HepG2 (cell line): ENCODE measurements around the gene AGBL1.

Source experiments
- EP300 ChIP-seq, 3 experiments: sonication (generic) in 1 of 3; formaldehyde crosslinking in 1 of 3; IDR thresholded peaks; 2 replicates each; pipeline versions ENCODE4 v1.5.1 to v1.6.1; 2011 to 2020; ENCODE audit warnings: low read depth in 2 of 3, low read length in 2 of 3, borderline replicate concordance in 1 of 3, improper control_type of control experiment in 1 of 3, mild to moderate bottlenecking in 1 of 3, missing genetic modification reagents in 1 of 3, moderate library complexity in 1 of 3
- HNRNPL ChIP-seq: fragments of 200-400 bp; formaldehyde crosslinking; IDR thresholded peaks from 2 replicates; pipeline ENCODE4 v1.6.1; 2017; ENCODE audit warnings: mild to moderate bottlenecking, low read depth, low read length
- KAT7 ChIP-seq: IDR thresholded peaks from 2 replicates; pipeline ENCODE4 v1.6.1; 2018; ENCODE audit warnings: borderline replicate concordance, missing compliant biosample characterization
- POLR2A ChIP-seq, 2 experiments: IDR thresholded peaks; 2 replicates each; pipeline ENCODE4 v1.6.1; 2011; ENCODE audit warnings: low read depth in 2 of 2, low read length in 2 of 2, mild to moderate bottlenecking in 1 of 2, moderate library complexity in 1 of 2; ENCODE audit not compliant: insufficient read depth in 1 of 2
- REST ChIP-seq, 2 experiments: IDR thresholded peaks; 2 replicates each; pipeline ENCODE4 v1.6.1; 2011 to 2012; ENCODE audit warnings: low read length in 2 of 2, borderline replicate concordance in 1 of 2, low read depth in 1 of 2, mild to moderate bottlenecking in 1 of 2, moderate library complexity in 1 of 2
- STAG1 ChIP-seq: sonication (generic); formaldehyde crosslinking; IDR thresholded peaks from 2 replicates; pipeline ENCODE4 v1.4.0; 2020; ENCODE audit warnings: missing genetic modification reagents
- ZNF124 ChIP-seq: sonication (generic); formaldehyde crosslinking; IDR thresholded peaks from 2 replicates; pipeline ENCODE4 v1.4.0; 2020; ENCODE audit warnings: missing genetic modification reagents
- ZNF138 ChIP-seq: sonication (generic); formaldehyde crosslinking; IDR thresholded peaks from 2 replicates; pipeline ENCODE4 v1.5.0; 2020; ENCODE audit warnings: mild to moderate bottlenecking, low read depth, missing genetic modification reagents
- ZNF232 ChIP-seq: sonication (generic); formaldehyde crosslinking; IDR thresholded peaks from 2 replicates; pipeline ENCODE4 v1.4.0; 2020; ENCODE audit warnings: missing genetic modification reagents, borderline replicate concordance
- ZSCAN29 ChIP-seq: sonication (generic); formaldehyde crosslinking; conservative IDR thresholded peaks from 2 replicates; pipeline ENCODE4 v1.4.0; 2020; ENCODE audit warnings: mild to moderate bottlenecking, missing genetic modification reagents

DNA sequence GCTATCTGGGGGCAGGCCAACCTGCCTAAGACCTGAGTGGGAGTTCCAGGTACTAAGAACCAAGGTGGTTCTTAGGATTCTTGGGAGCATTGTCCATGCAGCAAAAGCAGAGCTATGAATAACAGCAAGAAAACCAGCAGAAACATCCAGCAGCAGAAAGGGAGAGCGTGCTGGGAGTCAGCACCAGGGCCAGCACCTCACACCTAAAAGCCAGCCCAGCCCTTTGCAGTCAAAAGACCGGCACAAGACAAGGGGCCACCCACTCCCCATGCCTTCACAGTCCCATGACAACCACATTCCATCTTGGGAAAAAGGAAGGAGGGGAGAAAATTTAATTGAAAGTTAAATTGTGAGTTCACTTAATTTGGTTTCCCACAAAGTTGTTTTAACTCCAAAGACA is 364.9 kb downstream of the AGBL1 start:
- TF ChIP-seq POLR2A (IDR thresholded peaks at IDR 0.05; ENCODE audit: insufficient read depth in 1 of 2, low read depth in 2 of 2, low read length in 2 of 2) (no peak), KAT7 (CRISPR knock-in tag) (no peak), ZSCAN29 (no peak), ZNF124 (no peak), ZNF232 (no peak), STAG1 (no peak), ZNF138 (CRISPR knock-in tag) (no peak), EP300 (IDR thresholded peaks at IDR 0.05; ENCODE audit: low read depth in 2 of 2, low read length in 2 of 2) (no peak), EP300 (CRISPR knock-in tag; IDR thresholded peaks at IDR 0.05; ENCODE audit: borderline replicate concordance) (no peak), REST (IDR thresholded peaks at IDR 0.05; ENCODE audit: borderline replicate concordance in 1 of 2, low read depth in 1 of 2, low read length in 2 of 2) (peak in 1 of 2 experiments; percentile 39; a peak in 2 of 4 replicates), HNRNPL (no peak)
